GM23338 (cell line): ENCODE results near the gene PEX12.

Experiments
- CREB1 ChIP-seq: fragments of 250-450 bp; sonication (Bioruptor Pico); IDR thresholded peaks from 2 replicates; pipeline ENCODE4 v1.5.0; 2020; ENCODE audit warnings: low read depth, mild to moderate bottlenecking, moderate library complexity
- CTCF ChIP-seq, 2 experiments: fragments of 200-600 bp in 1 of 2; sonication (generic) in 1 of 2; conservative IDR thresholded peaks; 2 replicates each; pipeline versions ENCODE4 v1.5.1 to v1.6.1; 2016 to 2017; ENCODE audit warnings: antibody characterized with exemption in 2 of 2, low read depth in 2 of 2, mild to moderate bottlenecking in 2 of 2, moderate library complexity in 1 of 2
- EZH2 ChIP-seq: fragments of 200-600 bp; sonication (generic); IDR thresholded peaks from one replicate; pipeline ENCODE4 v1.8.0; 2017; ENCODE audit warnings: antibody characterized with exemption, mild to moderate bottlenecking, low read depth; ENCODE audit not compliant: unreplicated experiment
- EZH2phosphoT487 ChIP-seq: fragments of 200-600 bp; sonication (generic); IDR thresholded peaks from one replicate; pipeline ENCODE4 v1.8.1; 2018; ENCODE audit warnings: antibody characterized with exemption; ENCODE audit not compliant: unreplicated experiment
- JUNB ChIP-seq: IDR thresholded peaks from one replicate; pipeline ENCODE4 v1.6.1; 2016; ENCODE audit warnings: antibody characterized with exemption; ENCODE audit not compliant: unreplicated experiment
- NANOG ChIP-seq: IDR thresholded peaks from 2 replicates; pipeline ENCODE4 v1.6.1; 2016; ENCODE audit warnings: antibody characterized with exemption, borderline replicate concordance
- POLR2AphosphoS5 ChIP-seq: IDR thresholded peaks from 2 replicates; pipeline ENCODE4 v1.6.1; 2016; ENCODE audit warnings: antibody characterized with exemption, low read depth
- STAT1 ChIP-seq: IDR thresholded peaks from one replicate; pipeline ENCODE4 v1.6.1; 2016; ENCODE audit warnings: antibody characterized with exemption; ENCODE audit not compliant: unreplicated experiment
- ZNF331 ChIP-seq: fragments of 250-450 bp; sonication (Bioruptor Pico); IDR thresholded peaks from 2 replicates; pipeline ENCODE4 v1.5.0; 2020; ENCODE audit warnings: low read depth, mild to moderate bottlenecking, moderate library complexity
- TF ChIP-seq, protein P1 (sequence below): IDR thresholded peaks from one replicate; pipeline ENCODE4 v1.6.1; 2018; ENCODE audit warnings: antibody characterized with exemption; ENCODE audit not compliant: unreplicated experiment
- TF ChIP-seq, protein P2 (sequence below): IDR thresholded peaks from 2 replicates; pipeline ENCODE4 v1.6.1; 2016; ENCODE audit warnings: antibody characterized with exemption

- no peak for TF ChIP-seq CTCF (conservative IDR thresholded peaks at IDR 0.05; ENCODE audit: low read depth in 2 of 2)
- TF ChIP-seq EZH2: no peak
- TF ChIP-seq POLR2AphosphoS5: no peak
- TF ChIP-seq EZH2phosphoT487: no peak
- TF ChIP-seq JUNB: no peak
- TF ChIP-seq, protein P1, sequence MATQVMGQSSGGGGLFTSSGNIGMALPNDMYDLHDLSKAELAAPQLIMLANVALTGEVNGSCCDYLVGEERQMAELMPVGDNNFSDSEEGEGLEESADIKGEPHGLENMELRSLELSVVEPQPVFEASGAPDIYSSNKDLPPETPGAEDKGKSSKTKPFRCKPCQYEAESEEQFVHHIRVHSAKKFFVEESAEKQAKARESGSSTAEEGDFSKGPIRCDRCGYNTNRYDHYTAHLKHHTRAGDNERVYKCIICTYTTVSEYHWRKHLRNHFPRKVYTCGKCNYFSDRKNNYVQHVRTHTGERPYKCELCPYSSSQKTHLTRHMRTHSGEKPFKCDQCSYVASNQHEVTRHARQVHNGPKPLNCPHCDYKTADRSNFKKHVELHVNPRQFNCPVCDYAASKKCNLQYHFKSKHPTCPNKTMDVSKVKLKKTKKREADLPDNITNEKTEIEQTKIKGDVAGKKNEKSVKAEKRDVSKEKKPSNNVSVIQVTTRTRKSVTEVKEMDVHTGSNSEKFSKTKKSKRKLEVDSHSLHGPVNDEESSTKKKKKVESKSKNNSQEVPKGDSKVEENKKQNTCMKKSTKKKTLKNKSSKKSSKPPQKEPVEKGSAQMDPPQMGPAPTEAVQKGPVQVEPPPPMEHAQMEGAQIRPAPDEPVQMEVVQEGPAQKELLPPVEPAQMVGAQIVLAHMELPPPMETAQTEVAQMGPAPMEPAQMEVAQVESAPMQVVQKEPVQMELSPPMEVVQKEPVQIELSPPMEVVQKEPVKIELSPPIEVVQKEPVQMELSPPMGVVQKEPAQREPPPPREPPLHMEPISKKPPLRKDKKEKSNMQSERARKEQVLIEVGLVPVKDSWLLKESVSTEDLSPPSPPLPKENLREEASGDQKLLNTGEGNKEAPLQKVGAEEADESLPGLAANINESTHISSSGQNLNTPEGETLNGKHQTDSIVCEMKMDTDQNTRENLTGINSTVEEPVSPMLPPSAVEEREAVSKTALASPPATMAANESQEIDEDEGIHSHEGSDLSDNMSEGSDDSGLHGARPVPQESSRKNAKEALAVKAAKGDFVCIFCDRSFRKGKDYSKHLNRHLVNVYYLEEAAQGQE: no peak
- TF ChIP-seq CREB1 (CRISPR knock-in tag): no peak
- no peak for TF ChIP-seq ZNF331 (CRISPR knock-in tag)
- TF ChIP-seq, protein P2, sequence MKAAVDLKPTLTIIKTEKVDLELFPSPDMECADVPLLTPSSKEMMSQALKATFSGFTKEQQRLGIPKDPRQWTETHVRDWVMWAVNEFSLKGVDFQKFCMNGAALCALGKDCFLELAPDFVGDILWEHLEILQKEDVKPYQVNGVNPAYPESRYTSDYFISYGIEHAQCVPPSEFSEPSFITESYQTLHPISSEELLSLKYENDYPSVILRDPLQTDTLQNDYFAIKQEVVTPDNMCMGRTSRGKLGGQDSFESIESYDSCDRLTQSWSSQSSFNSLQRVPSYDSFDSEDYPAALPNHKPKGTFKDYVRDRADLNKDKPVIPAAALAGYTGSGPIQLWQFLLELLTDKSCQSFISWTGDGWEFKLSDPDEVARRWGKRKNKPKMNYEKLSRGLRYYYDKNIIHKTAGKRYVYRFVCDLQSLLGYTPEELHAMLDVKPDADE: no peak
- no peak for TF ChIP-seq NANOG
- TF ChIP-seq STAT1: no peak
These were observed 48.5 kb downstream of the PEX12 start for GRCh38 chr17:35529866-35530265.
